Endothelial cell of umbilical vein (primary cell): ENCODE measurements around the gene HFE. TPM values are rescaled to one million over a fixed set of nuclear protein-coding genes. Genes with fewer than 3 reads are reported as not detected.

Source experiments
- BruUV-seq: library from RNA; stranded (reverse); fragments of 400-500 nt; replicated peaks from 2 replicates; lab custom pipeline; 2021; lab: Mats Ljungman, UMichigan
- CTCF ChIA-PET: fragments of 300-600, 350-600 bp; sonication (Branson Sonifier 250); formaldehyde crosslinking; loops from one replicate; lab custom pipeline; 2021; ENCODE audit warnings: antibody characterized with exemption, inconsistent platforms; lab: Charles Lee
- POLR2A ChIA-PET: fragments of 300-600, 350-600 bp; sonication (Branson Sonifier 250); formaldehyde crosslinking; loops from one replicate; lab custom pipeline; 2021; ENCODE audit warnings: antibody characterized with exemption, inconsistent platforms; lab: Charles Lee
- DNase-seq: peaks from one replicate; pipeline ENCODE4 v3.0.0-alpha.2; 2011; ENCODE audit warnings: low read depth, low spot score
- FAIRE-seq: peaks from 2 replicates; lab custom pipeline; 2011; peaks lifted over from hg19 to GRCh38; lab: Jason Lieb, UNC
- H2AFZ ChIP-seq: 2 replicates; pipeline ENCODE4 v1.6.0; 2012; ENCODE audit warnings: low read depth, low read length, control low read depth, inconsistent platforms
- H3K27ac ChIP-seq: 2 replicates; pipeline ENCODE4 v1.5.1; 2011; ENCODE audit warnings: low read depth, mild to moderate bottlenecking, control low read depth, low read length, moderate library complexity; ENCODE audit not compliant: insufficient read depth
- H3K27me3 ChIP-seq, 2 experiments: 2 replicates each; pipeline versions ENCODE4 v1.6.0 to v1.6.1; 2011; ENCODE audit warnings: low read length in 2 of 2, mixed read lengths in 1 of 2; ENCODE audit not compliant: control insufficient read depth in 2 of 2, insufficient read depth in 2 of 2
- H3K36me3 ChIP-seq, 2 experiments: 2 replicates in 1 of 2; 3 replicates in 1 of 2; pipeline ENCODE4 v1.5.1; 2011; ENCODE audit warnings: low read length in 2 of 2, mild to moderate bottlenecking in 1 of 2, moderate library complexity in 1 of 2; ENCODE audit not compliant: control insufficient read depth in 2 of 2, insufficient read depth in 2 of 2; ENCODE audit errors: extremely low read depth in 1 of 2
- H3K4me1 ChIP-seq: 3 replicates; pipeline ENCODE4 v1.5.1; 2011; ENCODE audit warnings: mild to moderate bottlenecking, low read length; ENCODE audit not compliant: control insufficient read depth, insufficient read depth; ENCODE audit errors: extremely low read depth
- H3K4me2 ChIP-seq: 2 replicates; pipeline ENCODE4 v1.6.1; 2011; ENCODE audit warnings: low read length, control low read depth, mixed read lengths; ENCODE audit not compliant: insufficient read depth
- H3K4me3 ChIP-seq, 3 experiments: fragments of 200-600 bp in 1 of 3; sonication (generic), shearing (Covaris generic) in 1 of 3; replicated peaks in 1 of 3; 2 replicates each; pipeline ENCODE4 v1.5.1; 2011 to 2016; ENCODE audit warnings: control low read depth in 3 of 3, low read length in 3 of 3, mild to moderate bottlenecking in 2 of 3, inconsistent platforms in 1 of 3, low read depth in 1 of 3, moderate library complexity in 1 of 3; ENCODE audit not compliant: insufficient read depth in 1 of 3
- H3K79me2 ChIP-seq: 2 replicates; pipeline ENCODE4 v1.6.0; 2012; ENCODE audit warnings: low read length, inconsistent platforms; ENCODE audit not compliant: control insufficient read depth, insufficient read depth
- H3K9ac ChIP-seq: replicated peaks from 2 replicates; pipeline ENCODE3; 2011; ENCODE audit warnings: low read length, control low read depth; ENCODE audit not compliant: insufficient read depth; ENCODE audit errors: extremely low read depth
- H3K9me1 ChIP-seq: replicated peaks from 3 replicates; pipeline ENCODE4 v1.6.0; 2011; ENCODE audit warnings: mild to moderate bottlenecking, low read length; ENCODE audit not compliant: control insufficient read depth, insufficient read depth; ENCODE audit errors: extremely low read depth
- H3K9me3 ChIP-seq: replicated peaks from 2 replicates; pipeline ENCODE4 v1.5.1; 2012; ENCODE audit warnings: low read length, inconsistent platforms; ENCODE audit not compliant: control insufficient read depth, insufficient read depth
- H4K20me1 ChIP-seq: replicated peaks from 2 replicates; pipeline ENCODE3; 2011; ENCODE audit warnings: mild to moderate bottlenecking, low read length; ENCODE audit not compliant: control insufficient read depth, insufficient read depth; ENCODE audit errors: extremely low read depth
- EZH2 ChIP-seq: IDR thresholded peaks from 2 replicates; pipeline ENCODE4 v1.6.1; 2012; ENCODE audit warnings: borderline replicate concordance, low read depth, mild to moderate bottlenecking, moderate library complexity, low read length, inconsistent platforms; ENCODE audit not compliant: severe bottlenecking
- FOS ChIP-seq: IDR thresholded peaks from 2 replicates; pipeline ENCODE4 v1.6.1; 2011; ENCODE audit warnings: mild to moderate bottlenecking, low read length, moderate library complexity, borderline replicate concordance; ENCODE audit not compliant: insufficient read depth
- GATA2 ChIP-seq: IDR thresholded peaks from 2 replicates; pipeline ENCODE4 v1.7.0; 2011; ENCODE audit warnings: low read depth, mild to moderate bottlenecking, moderate library complexity, mixed read lengths, low read length; ENCODE audit not compliant: insufficient read length, insufficient read depth
- JUN ChIP-seq: IDR thresholded peaks from 2 replicates; pipeline ENCODE4 v1.6.1; 2011; ENCODE audit warnings: borderline replicate concordance, low read depth; ENCODE audit not compliant: insufficient read length, insufficient read depth
- MAX ChIP-seq: IDR thresholded peaks from 2 replicates; pipeline ENCODE4 v1.6.1; 2011; ENCODE audit not compliant: insufficient read depth, insufficient read length
- MYC ChIP-seq: IDR thresholded peaks from one replicate; pipeline ENCODE4 v1.6.1; 2011; ENCODE audit warnings: mild to moderate bottlenecking, low read depth, low read length
- POLR2A ChIP-seq: IDR thresholded peaks from 2 replicates; pipeline ENCODE4 v1.6.1; 2012; ENCODE audit warnings: low read depth, mild to moderate bottlenecking, control low read depth, low read length
- POLR2AphosphoS5 ChIP-seq: IDR thresholded peaks from 2 replicates; pipeline ENCODE4 v1.6.1; 2012; ENCODE audit warnings: low read depth, mild to moderate bottlenecking, control low read depth, low read length, moderate library complexity; ENCODE audit not compliant: insufficient read depth
- dilution Hi-C: fragments of 300-500 bp; cut with MboI; formaldehyde crosslinking; loops from one replicate; pipeline ENCODE4 v1.15.0; 2019; ENCODE audit warnings: low sequenced_read_pairs; ENCODE audit not compliant: extremely low pct_ligation_motif_present
- intact Hi-C: fragments of 100-400 bp; cut with micrococcal nuclease; formaldehyde crosslinking; loops from one replicate; pipeline ENCODE4 v1.10.0; 2022
- polyA plus RNA-seq, 4 experiments: library from polyadenylated mRNA; depleted of rRNA in 3 of 4; stranded (reverse) in 3 of 4; unstranded in 1 of 4; fragments of >200 nt; gene quantifications; 2 replicates each; pipeline versions ENCODE4 v1.2.1 to v1.2.3, GENCODE V29; 2011 to 2012; ENCODE audit warnings: missing spikeins in 1 of 4
- total RNA-seq: library from RNA; stranded (reverse); gene quantifications from 2 replicates; pipeline ENCODE4 v1.2.3, GENCODE V29; 2021

Gene HFE
- total and polyA plus RNA-seq, 2 donors (not counting 3 experiments of a cell fraction or from before 2014, with no cell fraction given) = 6.3 to 8.1 TPM

- Histone ChIP-seq H3K4me3 (peak overlapping the region; percentile 24 to 74 (median 62)), H3K36me3 (no peaks in the 10 kb centered on the region), H3K9me3 (no peaks in the 10 kb centered on the region), H3K27me3 (no peaks in the 10 kb centered on the region), H4K20me1 (no peaks in the 10 kb centered on the region), H3K9ac (peak overlapping the region; percentile 95), H3K4me2 (peak overlapping the region; percentile 80), H2AFZ (peak overlapping the region; percentile 28), H3K27ac (peak overlapping the region; percentile 98), H3K4me1 (peaks cover 13% of the 10 kb centered on the region), H3K9me1 (no peaks in the 10 kb centered on the region), H3K79me2 (no peaks in the 10 kb centered on the region)
- CTCF ChIA-PET = interaction anchor here (1.2 kb wide), 1 partner anchor 11 kb away, joined by 3 read pairs; a partner anchor contains a TSS
- intact Hi-C loops = loop anchor here (2.0 kb wide), 1 partner anchor 145 kb away; a partner anchor contains a TSS
- no peak for TF ChIP-seq FOS
- no peak for DNase-seq
- POLR2A ChIA-PET = no interaction called here
- BruUV-seq = no TSS peak
- dilution Hi-C loops = no loop called here
- FAIRE-seq = no peak
Measured at GRCh38 chr6:26053992-26054780, 33.0 kb upstream of the HFE start.

GRCh38 chr6:26054781-26055718, 32.2 kb upstream of the HFE start:
- intact Hi-C loops = loop anchor here (1.0 to 2.0 kb wide), 5 partner anchors 10 to 144 kb away; a partner anchor contains a TSS
- H3K4me1 ChIP-seq = peaks cover 13% of the 10 kb centered on the region
- H3K9me3 ChIP-seq = no peaks in the 10 kb centered on the region
- H4K20me1 ChIP-seq = no peaks in the 10 kb centered on the region
- H3K4me2 ChIP-seq = peak overlapping the region; percentile 80
- ChIA-PET CTCF (interaction anchor here (1.0 to 2.5 kb wide), 3 partner anchors 9 to 69 kb away, joined by 3 to 9 read pairs (median 8); a partner anchor contains a TSS), POLR2A (interaction anchor here (0.8 to 2.5 kb wide), 6 partner anchors 8 to 49 kb away, joined by 3 to 13 read pairs (median 8); a partner anchor contains a TSS)
- H3K9ac ChIP-seq = peak overlapping the region; percentile 95
- H3K36me3 ChIP-seq = no peaks in the 10 kb centered on the region
- dilution Hi-C loops = no loop called here
- no TSS peak for BruUV-seq
- H3K79me2 ChIP-seq = no peaks in the 10 kb centered on the region
- H3K27me3 ChIP-seq = no peaks in the 10 kb centered on the region
- DNase-seq (peak; percentile 94), FAIRE-seq (peak; percentile 66)
- H3K27ac ChIP-seq = peak overlapping the region; percentile 98
- no peaks in the 10 kb centered on the region for H3K9me1 ChIP-seq
- H2AFZ ChIP-seq = peak overlapping the region; percentile 28
- TF ChIP-seq POLR2AphosphoS5 (peak; percentile 93), GATA2 (no peak), MAX (no peak), POLR2A (peak; percentile 98), MYC (no peak), FOS (no peak), JUN (no peak), EZH2 (no peak)
- peak overlapping the region; percentile 62 to 74 (median 65) for H3K4me3 ChIP-seq
